K562 (cell line): ENCODE results near the gene HTR1A. TPM values are rescaled to one million over a fixed set of nuclear protein-coding genes. Genes with fewer than 3 reads are reported as not detected.

Source experiments
- ATAC-seq: fragments of 200-7000 bp; cut with Tn5 transposase; 3 replicates; pipeline ENCODE4 v1.9.1; 2020; ENCODE audit warnings: moderate library complexity
- BruUV-seq: library from RNA; stranded (reverse); fragments of 400-500 nt; replicated peaks from 2 replicates; lab custom pipeline; 2021; lab: Mats Ljungman, UMichigan
- CTCF ChIA-PET: fragments of 300-600 bp; formaldehyde crosslinking; extraction: SDS; loops from one replicate; lab custom pipeline; 2021; ENCODE audit warnings: low intra/inter-chr PET ratio; lab: Yijun Ruan, JAX
- POLR2A ChIA-PET: fragments of 300-600, 350-650 bp; sonication (Branson Sonifier 250); formaldehyde crosslinking; extraction: SDS; loops from one replicate; lab custom pipeline; 2021; ENCODE audit warnings: antibody characterized with exemption, inconsistent platforms; lab: Yijun Ruan, JAX
- DNase-seq, 4 experiments: peaks; one replicate each; pipeline versions ENCODE4 v3.0.0 to v3.0.0-alpha.2; 2011 to 2018; ENCODE audit warnings: low spot score in 3 of 4, mixed read lengths in 3 of 4; ENCODE audit errors: extremely low read depth in 1 of 4
- FAIRE-seq: peaks from 2 replicates; lab custom pipeline; 2011; peaks lifted over from hg19 to GRCh38; lab: Jason Lieb, UNC
- H2AFZ ChIP-seq: 2 replicates; pipeline ENCODE4 v1.6.0; 2011; ENCODE audit warnings: low read depth, low read length, control low read depth, inconsistent platforms
- H3K27ac ChIP-seq: fragments of 200-600 bp; 3 replicates; pipeline ENCODE4 v1.8.0; 2011; ENCODE audit warnings: low read depth, mild to moderate bottlenecking, control low read depth, inconsistent platforms, low read length, moderate library complexity, mixed read lengths; ENCODE audit errors: extremely low read depth
- H3K27me3 ChIP-seq, 2 experiments: fragments of 300-600 bp in 1 of 2; 2 replicates in 1 of 2; 3 replicates in 1 of 2; pipeline versions ENCODE4 v1.6.0 to v1.8.0; 2011; ENCODE audit warnings: inconsistent platforms in 2 of 2, low read length in 2 of 2, mild to moderate bottlenecking in 1 of 2, mixed read lengths in 1 of 2, moderate library complexity in 1 of 2; ENCODE audit not compliant: control insufficient read depth in 2 of 2, insufficient read depth in 2 of 2
- H3K36me3 ChIP-seq: fragments of 300-600 bp; 3 replicates; pipeline ENCODE4 v1.8.0; 2011; ENCODE audit warnings: mild to moderate bottlenecking, low read length, inconsistent platforms; ENCODE audit not compliant: control insufficient read depth, insufficient read depth
- H3K4me1 ChIP-seq, 2 experiments: fragments of 200-600 bp in 1 of 2; replicated peaks in 1 of 2; 2 replicates in 1 of 2; 3 replicates in 1 of 2; pipeline versions ENCODE4 v1.5.1 to v1.8.0; 2011; ENCODE audit warnings: inconsistent platforms in 2 of 2, low read length in 2 of 2, mild to moderate bottlenecking in 1 of 2, mixed read lengths in 1 of 2, moderate library complexity in 1 of 2; ENCODE audit not compliant: control insufficient read depth in 2 of 2, insufficient read depth in 2 of 2
- H3K4me2 ChIP-seq: 2 replicates; pipeline ENCODE4 v1.6.1; 2011; ENCODE audit warnings: low read length, control low read depth, inconsistent platforms, mixed read lengths; ENCODE audit not compliant: insufficient read depth
- H3K4me3 ChIP-seq: fragments of 200-600 bp; sonication (generic), shearing (Covaris generic); 2 replicates; pipeline ENCODE4 v1.5.1; 2016; ENCODE audit warnings: control low read depth, inconsistent platforms
- H3K79me2 ChIP-seq: fragments of 200-600 bp; 3 replicates; pipeline ENCODE4 v1.8.0; 2011; ENCODE audit warnings: low read length, inconsistent platforms; ENCODE audit not compliant: control insufficient read depth, insufficient read depth
- H3K9ac ChIP-seq, 2 experiments: 2 replicates each; pipeline versions ENCODE4 v1.6.0 to v1.6.1; 2011; ENCODE audit warnings: low read depth in 2 of 2, low read length in 2 of 2, control low read depth in 1 of 2, inconsistent platforms in 1 of 2, mild to moderate bottlenecking in 1 of 2, mixed read lengths in 1 of 2; ENCODE audit not compliant: insufficient read depth in 1 of 2
- H3K9me1 ChIP-seq: one replicate; pipeline ENCODE4 v1.6.0; 2011; ENCODE audit warnings: inconsistent platforms, mild to moderate bottlenecking, low read length, moderate library complexity; ENCODE audit not compliant: control insufficient read depth, insufficient read depth
- H3K9me3 ChIP-seq: replicated peaks from 2 replicates; pipeline ENCODE4 v1.5.1; 2011; ENCODE audit warnings: low read depth, low read length, inconsistent platforms; ENCODE audit not compliant: control insufficient read depth, insufficient read depth
- H4K20me1 ChIP-seq: replicated peaks from 2 replicates; pipeline ENCODE4 v1.6.1; 2011; ENCODE audit warnings: low read length, inconsistent platforms, mixed read lengths; ENCODE audit not compliant: control insufficient read depth, insufficient read depth
- ASH1L ChIP-seq: fragments of 450-650 bp; IDR thresholded peaks from 2 replicates; pipeline ENCODE4 v1.6.1; 2018; ENCODE audit warnings: borderline replicate concordance, mild to moderate bottlenecking, low read depth; ENCODE audit not compliant: partially characterized antibody
- BACH1 ChIP-seq: fragments of 200-800 bp; sonication (Bioruptor generic); IDR thresholded peaks from 2 replicates; pipeline ENCODE4 v1.6.1; 2016; ENCODE audit warnings: missing genetic modification characterization, missing compliant biosample characterization
- CBX8 ChIP-seq: fragments of 200-600 bp; sonication (generic); IDR thresholded peaks from 2 replicates; pipeline ENCODE4 v1.6.1; 2012; ENCODE audit warnings: borderline replicate concordance, mixed run types, low read depth, mild to moderate bottlenecking, moderate library complexity, mixed read lengths, low read length, control low read depth, inconsistent platforms; ENCODE audit not compliant: poor library complexity, severe bottlenecking; ENCODE audit errors: extremely low read depth
- CLOCK ChIP-seq: fragments of 250-450 bp; sonication (Bioruptor Pico); IDR thresholded peaks from 2 replicates; pipeline ENCODE4 v1.4.0; 2020; ENCODE audit warnings: mild to moderate bottlenecking, moderate library complexity, borderline replicate concordance
- E2F1 ChIP-seq: sonication (generic); formaldehyde crosslinking; IDR thresholded peaks from 2 replicates; pipeline ENCODE4 v1.8.1; 2023; ENCODE audit warnings: mild to moderate bottlenecking, missing genetic modification reagents, moderate library complexity
- ELF1 ChIP-seq: fragments of 200-800 bp; sonication (Bioruptor generic); IDR thresholded peaks from 2 replicates; pipeline ENCODE4 v1.6.1; 2016; ENCODE audit warnings: missing genetic modification characterization, missing compliant biosample characterization
- MAZ ChIP-seq, 2 experiments: fragments of 450-650 bp in 1 of 2; sonication (generic) in 1 of 2; formaldehyde crosslinking; IDR thresholded peaks in 1 of 2; conservative IDR thresholded peaks in 1 of 2; 2 replicates each; pipeline versions ENCODE4 v1.4.0 to v1.5.0; 2020; ENCODE audit warnings: mild to moderate bottlenecking in 1 of 2, missing genetic modification reagents in 1 of 2
- MCM5 ChIP-seq: fragments of 450-650 bp; IDR thresholded peaks from 2 replicates; pipeline ENCODE4 v1.6.1; 2016; ENCODE audit warnings: low read depth
- MEF2D ChIP-seq: conservative IDR thresholded peaks from 2 replicates; pipeline ENCODE4 v1.6.1; 2016; ENCODE audit warnings: low read depth, missing genetic modification characterization, missing compliant biosample characterization
- NCOA4 ChIP-seq: fragments of 450-650 bp; IDR thresholded peaks from 2 replicates; pipeline ENCODE4 v1.6.1; 2018; ENCODE audit warnings: mild to moderate bottlenecking; ENCODE audit not compliant: partially characterized antibody
- NCOA6 ChIP-seq: fragments of 450-650 bp; IDR thresholded peaks from 2 replicates; pipeline ENCODE4 v1.6.1; 2017; ENCODE audit warnings: mild to moderate bottlenecking
- NEUROD1 ChIP-seq: fragments of 150-350 bp; IDR thresholded peaks from 2 replicates; pipeline ENCODE4 v1.6.1; 2014; ENCODE audit warnings: borderline replicate concordance, low read length, low read depth; ENCODE audit not compliant: partially characterized antibody
- PTBP1 ChIP-seq: fragments of 200-400 bp; formaldehyde crosslinking; IDR thresholded peaks from 2 replicates; pipeline ENCODE4 v1.6.1; 2017; ENCODE audit warnings: low read depth, low read length
- TGIF2 ChIP-seq: sonication (generic); formaldehyde crosslinking; IDR thresholded peaks from 2 replicates; pipeline ENCODE4 v1.8.1; 2022; ENCODE audit warnings: mild to moderate bottlenecking, missing genetic modification reagents, moderate library complexity
- ZNF395 ChIP-seq: fragments of 200-800 bp; sonication (Bioruptor generic); IDR thresholded peaks from 2 replicates; pipeline ENCODE4 v1.6.1; 2017; ENCODE audit warnings: missing genetic modification characterization, missing compliant biosample characterization
- ZNF586 ChIP-seq: fragments of 450-650 bp; formaldehyde crosslinking; conservative IDR thresholded peaks from 2 replicates; pipeline ENCODE4 v1.4.0; 2020; ENCODE audit warnings: mild to moderate bottlenecking, moderate library complexity
- WGBS: fragments of 100-300 bp; shearing (Covaris generic); methylation state at CpG from one replicate; pipeline ENCODE4 v1.1.6; 2016; ENCODE audit warnings: low coverage, mixed read lengths; ENCODE audit not compliant: insufficient coverage; ENCODE audit errors: missing lambda C conversion rate; 5-methylcytosine and 5-hydroxymethylcytosine counted together
- in situ Hi-C: fragments of 300-500 bp; cut with MboI; formaldehyde crosslinking; loops from 4 replicates; pipeline ENCODE4 v1.15.0; 2018; ENCODE audit warnings: inconsistent platforms, mixed read lengths
- intact Hi-C: fragments of 100-400 bp; cut with micrococcal nuclease; formaldehyde crosslinking; loops from 2 replicates; pipeline ENCODE4 v1.14.2; 2022
- polyA plus RNA-seq, 8 experiments: library from polyadenylated mRNA; depleted of rRNA in 4 of 8; stranded (reverse) in 5 of 8; unstranded in 3 of 8; fragments of >200 nt; fragmentation: Nextera tagmentation in 2 of 8; fragmentation: Illumina TruSeq in 1 of 8; extraction: Ambion mirVana in 2 of 8; extraction: Trizol in 1 of 8; gene quantifications; 2 replicates each; pipeline versions ENCODE4 v1.2.1 to v1.2.3, GENCODE V29; 2011 to 2014; ENCODE audit warnings: inconsistent platforms in 1 of 8, missing spikeins in 1 of 8
- total RNA-seq, 7 experiments: library from RNA; depleted of rRNA in 6 of 7; stranded (reverse); fragments of >200 nt in 6 of 7; fragmentation: Illumina TruSeq in 2 of 7; extraction: Trizol in 2 of 7; gene quantifications; 2 replicates each; pipeline versions ENCODE4 v1.2.1 to v1.2.3, GENCODE V29; 2011 to 2021; ENCODE audit warnings: low replicate concordance in 1 of 7

HTR1A gene
- total and polyA plus RNA-seq, 9 of the 15 experiments (the other 6 are each of a cell fraction or from before 2014, with no cell fraction given) = not detected

GRCh38 chr5:63960646-63961045, 1.6 kb downstream of the HTR1A start:
- no peaks in the 10 kb centered on the region for H3K9me1 ChIP-seq
- no peak overlapping the region for H3K4me2 ChIP-seq
- H3K27me3 ChIP-seq = no peaks in the 10 kb centered on the region
- POLR2A ChIA-PET = no interaction called here
- H3K9ac ChIP-seq = no peak overlapping the region
- no peak overlapping the region for H3K4me3 ChIP-seq
- FAIRE-seq (no peak), ATAC-seq (no peak), DNase-seq (no peak)
- TF ChIP-seq MEF2D (tag) (no peak), NCOA4 (no peak), ZNF586 (CRISPR knock-in tag) (no peak), MCM5 (no peak), ZNF395 (CRISPR knock-in tag) (no peak), PTBP1 (no peak), TGIF2 (CRISPR knock-in tag) (no peak), NEUROD1 (no peak), ELF1 (tag) (no peak), CLOCK (no peak), E2F1 (CRISPR knock-in tag) (no peak), BACH1 (tag) (no peak), NCOA6 (no peak), ASH1L (no peak), CBX8 (no peak), MAZ (CRISPR knock-in tag; conservative IDR thresholded peaks at IDR 0.05 in 1 of 2, IDR thresholded peaks at IDR 0.05 in 1 of 2) (no peak)
- H3K79me2 ChIP-seq = no peaks in the 10 kb centered on the region
- CTCF ChIA-PET = no interaction called here
- no peaks in the 10 kb centered on the region for H4K20me1 ChIP-seq
- no peaks in the 10 kb centered on the region for H3K36me3 ChIP-seq
- BruUV-seq = no TSS peak
- in situ Hi-C loops = no loop called here
- WGBS = 9% methylated on average over 22 of the region's 27 CpGs
- intact Hi-C loops = no loop called here
- H3K4me1 ChIP-seq = no peaks in the 10 kb centered on the region
- no peaks in the 10 kb centered on the region for H3K9me3 ChIP-seq
- H2AFZ ChIP-seq = no peak overlapping the region
- H3K27ac ChIP-seq = no peak overlapping the region
